AG04450 (cell line): Measurements from ENCODE around the gene SYN1. TPM values are rescaled to one million over a fixed set of nuclear protein-coding genes. Genes with fewer than 3 reads are reported as not detected.

ENCODE experiments used
- CTCF ChIA-PET: fragments of 300-600, 350-600 bp; formaldehyde crosslinking; extraction: SDS; loops from one replicate; lab custom pipeline; 2022; ENCODE audit warnings: antibody characterized with exemption, inconsistent platforms; lab: Charles Lee
- POLR2A ChIA-PET: fragments of 350-600 bp; formaldehyde crosslinking; extraction: SDS; loops from one replicate; lab custom pipeline; 2021; ENCODE audit warnings: antibody characterized with exemption, inconsistent platforms; lab: Yijun Ruan, JAX
- DNase-seq: peaks from one replicate; pipeline ENCODE4 v3.0.0-alpha.2; 2011; ENCODE audit warnings: low read depth, low spot score
- H3K27ac ChIP-seq: one replicate; pipeline ENCODE4 v1.5.1; 2012; ENCODE audit warnings: low read depth, low read length, control low read depth
- H3K27me3 ChIP-seq: one replicate; pipeline ENCODE4 v1.6.0; 2012; ENCODE audit warnings: low read length; ENCODE audit not compliant: control insufficient read depth, insufficient read depth
- H3K4me3 ChIP-seq: 2 replicates; pipeline ENCODE4 v1.5.1; 2011; ENCODE audit warnings: mild to moderate bottlenecking, low read depth, low read length, control low read depth
- H3K9me3 ChIP-seq: 2 replicates; pipeline ENCODE4 v1.5.1; 2012; ENCODE audit warnings: low read length; ENCODE audit not compliant: control insufficient read depth, insufficient read depth
- CTCF ChIP-seq: IDR thresholded peaks from 2 replicates; pipeline ENCODE4 v1.5.1; 2011; ENCODE audit warnings: low read depth, low read length, control low read depth, inconsistent platforms
- polyA plus RNA-seq: library from polyadenylated mRNA; depleted of rRNA; stranded (reverse); fragments of >200 nt; gene quantifications from 2 replicates; pipeline ENCODE4 v1.2.3, GENCODE V29; 2011

The SYN1 gene
- polyA plus RNA-seq, 1 experiment = 0.37 TPM

GRCh38 chrX:47574076-47574546 is 45.5 kb downstream of the SYN1 start:
- no peak for DNase-seq
- CTCF ChIA-PET = no interaction called here
- POLR2A ChIA-PET = interaction anchor here (0.6 to 0.8 kb wide), 2 partner anchors 22 to 51 kb away, joined by 3 to 4 read pairs; no protein-coding TSS in a partner anchor
- Histone ChIP-seq H3K4me3 (no peak overlapping the region), H3K27ac (no peak overlapping the region), H3K27me3 (no peaks in the 10 kb centered on the region), H3K9me3 (no peaks in the 10 kb centered on the region)
- no peak for TF ChIP-seq CTCF

GRCh38 chrX:47573341-47574075 is 46.1 kb downstream of the SYN1 start:
- Histone ChIP-seq H3K27ac (peak overlapping the region; percentile 57), H3K27me3 (no peaks in the 10 kb centered on the region), H3K4me3 (0 out of 2 replicates have a peak overlapping the region, but pooled peaks have one; percentile 7), H3K9me3 (no peaks in the 10 kb centered on the region)
- DNase-seq = no peak
- TF ChIP-seq CTCF = no peak
- POLR2A ChIA-PET = interaction anchor here (0.6 kb wide), 1 partner anchor 23 kb away, joined by 3 read pairs; no protein-coding TSS in a partner anchor
- CTCF ChIA-PET = no interaction called here

- Histone ChIP-seq H3K9me3 (no peaks in the 10 kb centered on the region), H3K4me3 (no peak overlapping the region), H3K27ac (peak overlapping the region; percentile 57), H3K27me3 (no peaks in the 10 kb centered on the region)
- ChIA-PET CTCF (no interaction called here), POLR2A (no interaction called here)
- no peak for DNase-seq
- TF ChIP-seq CTCF = no peak
Observed at GRCh38 chrX:47572773-47573340, 46.8 kb downstream of the SYN1 start.

GRCh38 chrX:47571896-47572295 is 47.8 kb downstream of the SYN1 start:
- TF ChIP-seq CTCF = no peak
- Histone ChIP-seq H3K27ac (no peak overlapping the region), H3K27me3 (no peaks in the 10 kb centered on the region), H3K4me3 (no peak overlapping the region), H3K9me3 (no peaks in the 10 kb centered on the region)
- no peak for DNase-seq
- ChIA-PET POLR2A (no interaction called here), CTCF (no interaction called here)

- no peaks in the 10 kb centered on the region for H3K27me3 ChIP-seq
- POLR2A ChIA-PET = no interaction called here
- no peak overlapping the region for H3K27ac ChIP-seq
- no peak overlapping the region for H3K4me3 ChIP-seq
- CTCF ChIA-PET = no interaction called here
- DNase-seq = no peak
- no peak for TF ChIP-seq CTCF
- no peaks in the 10 kb centered on the region for H3K9me3 ChIP-seq
Observed at GRCh38 chrX:47571215-47571614, 48.4 kb downstream of the SYN1 start.
